Measurements from ENCODE around the gene FBXL13. TPM values are rescaled to one million over a fixed set of nuclear protein-coding genes. Genes with fewer than 3 reads are reported as not detected.

FBXL13 gene
- total and polyA plus RNA-seq, 2 donors from 2014 or later = 1.5 to 4.8 TPM

DNA sequence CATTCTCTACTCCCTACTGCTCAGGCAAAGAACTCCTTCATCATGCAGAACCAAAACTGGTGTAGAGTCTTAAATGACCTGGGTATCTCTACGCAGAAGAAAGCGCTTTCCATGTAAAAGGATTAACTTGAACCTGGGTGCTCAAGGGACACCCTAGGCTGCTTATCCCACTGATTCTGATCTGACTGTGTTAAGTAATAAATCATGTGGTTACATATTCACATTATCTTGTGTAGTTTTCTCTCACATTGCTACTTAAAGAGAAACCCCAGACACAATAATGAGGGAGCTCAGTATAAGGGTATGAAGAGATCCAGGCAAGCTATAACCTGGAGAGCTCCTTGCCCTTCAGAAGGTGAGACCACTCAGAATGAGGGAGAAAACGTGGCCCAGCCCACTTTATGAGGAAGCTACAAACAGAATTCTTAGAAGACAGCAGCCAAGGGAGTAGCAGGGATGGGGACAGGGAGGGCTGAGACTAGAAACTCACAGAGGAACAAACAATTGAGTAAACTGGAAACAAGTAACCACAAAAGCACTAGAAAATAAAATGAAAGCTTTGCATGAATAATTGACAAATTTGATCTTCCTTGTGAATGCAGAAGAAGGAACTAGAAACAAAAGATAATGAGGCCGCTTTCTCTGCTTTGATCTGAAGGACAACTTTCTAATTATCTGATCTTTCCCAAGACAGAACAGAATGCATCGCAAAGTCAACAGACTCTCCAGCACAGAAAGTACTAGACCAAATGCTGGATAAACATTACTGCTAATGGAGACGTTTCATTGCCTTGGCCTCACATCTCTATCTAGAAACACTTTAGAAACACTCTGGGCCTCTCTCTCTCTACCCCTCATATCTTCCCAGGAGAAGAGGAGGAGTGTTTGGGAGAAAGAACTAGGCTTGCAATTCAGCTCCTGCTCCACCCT lies 85.7 kb downstream of the FBXL13 start:
- no peak for DNase-seq
- TF ChIP-seq, protein P1, sequence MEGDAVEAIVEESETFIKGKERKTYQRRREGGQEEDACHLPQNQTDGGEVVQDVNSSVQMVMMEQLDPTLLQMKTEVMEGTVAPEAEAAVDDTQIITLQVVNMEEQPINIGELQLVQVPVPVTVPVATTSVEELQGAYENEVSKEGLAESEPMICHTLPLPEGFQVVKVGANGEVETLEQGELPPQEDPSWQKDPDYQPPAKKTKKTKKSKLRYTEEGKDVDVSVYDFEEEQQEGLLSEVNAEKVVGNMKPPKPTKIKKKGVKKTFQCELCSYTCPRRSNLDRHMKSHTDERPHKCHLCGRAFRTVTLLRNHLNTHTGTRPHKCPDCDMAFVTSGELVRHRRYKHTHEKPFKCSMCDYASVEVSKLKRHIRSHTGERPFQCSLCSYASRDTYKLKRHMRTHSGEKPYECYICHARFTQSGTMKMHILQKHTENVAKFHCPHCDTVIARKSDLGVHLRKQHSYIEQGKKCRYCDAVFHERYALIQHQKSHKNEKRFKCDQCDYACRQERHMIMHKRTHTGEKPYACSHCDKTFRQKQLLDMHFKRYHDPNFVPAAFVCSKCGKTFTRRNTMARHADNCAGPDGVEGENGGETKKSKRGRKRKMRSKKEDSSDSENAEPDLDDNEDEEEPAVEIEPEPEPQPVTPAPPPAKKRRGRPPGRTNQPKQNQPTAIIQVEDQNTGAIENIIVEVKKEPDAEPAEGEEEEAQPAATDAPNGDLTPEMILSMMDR (IDR thresholded peaks at IDR 0.05; ENCODE audit: borderline replicate concordance, extremely low read depth, insufficient read depth) = no peak

DNA sequence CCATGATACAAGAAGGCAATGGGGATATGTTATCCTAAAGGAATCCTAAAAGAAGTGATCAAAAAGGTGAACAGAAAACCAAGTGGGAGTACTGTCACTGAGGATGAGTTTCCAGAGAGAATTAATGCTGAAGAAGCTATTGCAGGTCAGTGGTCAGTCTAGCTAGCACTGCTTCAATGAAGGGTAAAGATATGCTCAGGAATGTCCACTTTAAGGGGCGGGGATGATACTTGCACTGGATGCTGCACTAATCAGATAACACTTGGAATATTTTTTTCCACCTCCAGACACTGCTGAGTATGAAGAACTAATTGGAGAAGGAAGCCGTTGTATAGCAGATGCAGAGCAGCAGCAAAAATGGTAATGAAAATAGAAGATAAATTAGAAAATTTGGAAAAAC lies 86.5 kb downstream of the FBXL13 start:
- no peaks in the 10 kb centered on the region for H3K36me3 ChIP-seq (ENCODE audit: control insufficient read depth in 2 of 3, insufficient read depth in 3 of 3, low read length in 3 of 3)
- no peak for FAIRE-seq

More for the DNA sequence above, 85.7 kb downstream of the FBXL13 start:
- FAIRE-seq = no peak
- Histone ChIP-seq H3K9ac (ENCODE audit: low read length in 3 of 3) (no peak overlapping the region), H3K27ac (ENCODE audit: low read depth in 2 of 2, low read length in 2 of 2) (no peak overlapping the region), H3K27me3 (ENCODE audit: control insufficient read depth, insufficient read depth, low read length) (no peaks in the 10 kb centered on the region), H3K4me1 (ENCODE audit: control insufficient read depth in 2 of 3, insufficient read depth in 2 of 3, low read depth in 1 of 3, low read length in 3 of 3) (peaks cover 0 to 4% (median 0%) of the 10 kb centered on the region in 3 donors), H3K36me3 (ENCODE audit: control insufficient read depth in 2 of 3, insufficient read depth in 3 of 3, low read length in 3 of 3) (no peaks in the 10 kb centered on the region), H3K4me3 (ENCODE audit: low read length in 3 of 3) (no peak overlapping the region), H3K9me3 (ENCODE audit: control insufficient read depth in 2 of 3, insufficient read depth in 1 of 3, low read length in 3 of 3) (no peaks in the 10 kb centered on the region)
- intact Hi-C loops (cut with DNase I) = no loop called here

DNA sequence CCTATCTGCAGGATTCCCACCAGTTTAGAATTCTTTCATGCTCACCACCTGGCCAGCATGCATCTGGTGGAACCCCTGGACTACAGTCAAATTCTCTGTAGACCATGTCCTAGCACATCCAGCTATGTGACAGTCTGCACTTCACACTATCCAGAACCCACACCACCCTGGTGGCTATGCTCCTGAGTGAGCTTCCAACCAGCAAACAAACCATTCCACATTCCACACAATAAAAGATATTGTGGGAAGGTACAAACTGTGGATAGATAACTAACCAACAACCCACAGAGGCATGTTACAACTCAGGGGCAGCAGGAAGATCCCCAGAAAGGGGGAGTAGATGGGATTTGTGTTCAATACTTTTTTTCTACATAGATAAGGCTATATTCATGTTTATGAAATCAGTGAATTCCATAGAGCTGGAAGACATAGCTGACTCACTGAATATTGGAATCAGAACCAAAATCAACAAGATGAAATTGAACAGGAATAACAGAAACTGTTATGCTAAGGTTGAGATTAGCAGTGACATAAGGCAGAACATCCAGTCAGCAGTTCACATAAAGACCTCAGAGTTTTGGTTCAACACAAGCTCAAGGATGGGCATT lies 89.3 kb downstream of the FBXL13 start:
- no peak for FAIRE-seq
- TF ChIP-seq, protein P1 (IDR thresholded peaks at IDR 0.05; ENCODE audit: borderline replicate concordance, extremely low read depth, insufficient read depth) = no peak
- intact Hi-C loops (cut with DNase I) = no loop called here

More for the DNA sequence above, 86.5 kb downstream of the FBXL13 start:
- TF ChIP-seq, protein P1 (IDR thresholded peaks at IDR 0.05; ENCODE audit: borderline replicate concordance, extremely low read depth, insufficient read depth) = no peak
- intact Hi-C loops (cut with DNase I) = no loop called here
- H3K27ac ChIP-seq (ENCODE audit: low read depth in 2 of 2, low read length in 2 of 2) = no peak overlapping the region
- H3K4me3 ChIP-seq (ENCODE audit: low read length in 3 of 3) = no peak overlapping the region
- peaks cover 0 to 4% (median 0%) of the 10 kb centered on the region in 3 donors for H3K4me1 ChIP-seq (ENCODE audit: control insufficient read depth in 2 of 3, insufficient read depth in 2 of 3, low read depth in 1 of 3, low read length in 3 of 3)
- no peaks in the 10 kb centered on the region for H3K9me3 ChIP-seq (ENCODE audit: control insufficient read depth in 2 of 3, insufficient read depth in 1 of 3, low read length in 3 of 3)
- no peak overlapping the region for H3K9ac ChIP-seq (ENCODE audit: low read length in 3 of 3)
- H3K27me3 ChIP-seq (ENCODE audit: control insufficient read depth, insufficient read depth, low read length) = no peaks in the 10 kb centered on the region
- DNase-seq = no peak

More for the DNA sequence above, 89.3 kb downstream of the FBXL13 start:
- Histone ChIP-seq H3K4me1 (ENCODE audit: control insufficient read depth in 2 of 3, insufficient read depth in 2 of 3, low read depth in 1 of 3, low read length in 3 of 3) (no peaks in the 10 kb centered on the region), H3K4me3 (ENCODE audit: low read length in 3 of 3) (no peak overlapping the region), H3K27ac (ENCODE audit: low read depth in 2 of 2, low read length in 2 of 2) (no peak overlapping the region), H3K36me3 (ENCODE audit: control insufficient read depth in 2 of 3, insufficient read depth in 3 of 3, low read length in 3 of 3) (no peaks in the 10 kb centered on the region), H3K9ac (ENCODE audit: low read length in 3 of 3) (no peak overlapping the region), H3K27me3 (ENCODE audit: control insufficient read depth, insufficient read depth, low read length) (no peaks in the 10 kb centered on the region), H3K9me3 (ENCODE audit: control insufficient read depth in 2 of 3, insufficient read depth in 1 of 3, low read length in 3 of 3) (no peaks in the 10 kb centered on the region)
- DNase-seq = no peak

All from kidney (tissue), 14 donors.